GM21529 (cell line): Measurements from ENCODE around the gene EFNA3.
"Not testable (repeated sequence)": the region's sequence is repeated elsewhere in the genome, so short reads cannot be mapped to it uniquely, and the experiment has no call there.

Experiments used
- ATAC-seq: cut with Tn5 transposase; IDR thresholded peaks from one replicate; pipeline ENCODE4 v1.9.1; 2021; ENCODE audit not compliant: unreplicated experiment

EFNA3 gene

DNA sequence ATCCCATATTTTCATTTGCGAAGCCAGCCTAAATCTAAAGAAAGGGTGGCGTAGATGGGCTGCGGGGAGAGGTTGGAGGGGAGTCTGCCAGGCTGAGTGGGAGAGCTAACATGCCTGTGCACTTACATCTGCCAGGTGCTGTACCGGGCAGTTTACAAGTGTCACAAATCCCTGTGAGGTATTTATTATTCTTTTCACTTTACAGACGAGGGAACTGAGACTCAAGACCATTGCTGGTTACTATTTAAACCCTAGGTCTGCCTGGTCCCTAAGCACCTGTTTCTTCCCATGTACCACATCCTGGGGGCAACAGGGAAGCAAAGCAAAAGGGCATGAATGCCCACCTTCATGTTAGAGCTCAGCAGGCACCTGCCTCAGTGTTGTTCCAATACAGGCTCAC, 29.7 kb downstream of the EFNA3 start:
- no peak for ATAC-seq

DNA sequence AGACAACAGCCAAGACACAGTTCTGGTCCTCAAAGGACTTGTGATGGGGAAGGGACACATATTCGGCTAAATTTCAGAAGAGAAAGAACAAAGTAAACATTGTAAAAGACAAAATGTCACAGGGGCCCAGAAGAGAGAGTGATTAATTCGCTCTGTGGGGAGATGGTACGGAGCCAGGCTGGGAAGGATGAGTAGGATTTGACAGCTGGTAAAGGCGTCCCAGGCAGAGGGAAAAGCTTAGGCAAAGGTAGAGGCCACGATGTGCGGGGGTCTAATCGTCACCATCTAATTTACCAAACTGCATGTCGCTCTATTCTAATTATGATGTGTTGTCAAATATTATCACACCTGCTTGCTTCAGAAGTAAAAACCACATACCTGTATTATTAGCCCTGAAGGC, 31.7 kb downstream of the EFNA3 start:
- no peak for ATAC-seq

GRCh38 chr1:155110826-155111225, 32.2 kb downstream of the EFNA3 start:
- no peak for ATAC-seq

DNA sequence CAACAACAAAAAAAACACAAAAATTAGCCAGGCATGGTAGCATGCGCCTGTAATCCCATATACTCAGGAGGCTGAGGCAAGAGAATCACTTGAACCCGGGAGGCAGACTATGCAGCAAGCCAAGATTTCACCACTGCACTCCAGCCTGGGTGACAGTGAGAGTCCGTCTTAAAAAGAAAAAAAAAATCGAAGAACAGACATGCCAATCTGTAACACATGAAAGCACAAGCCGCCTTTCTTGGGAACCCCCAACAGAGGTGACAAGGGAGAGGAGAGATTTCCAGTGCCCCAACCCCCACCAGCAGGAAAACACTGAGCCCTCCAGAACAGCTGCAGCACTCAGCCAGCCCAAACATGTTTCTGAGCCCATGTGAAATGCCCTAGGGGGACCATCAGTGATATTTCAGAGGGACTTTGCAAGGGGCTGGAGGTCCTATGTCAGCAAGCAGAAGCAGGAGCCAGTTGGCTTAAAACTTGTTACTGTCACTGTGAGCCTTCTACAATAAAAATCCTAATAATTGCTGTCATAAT, 34.9 kb downstream of the EFNA3 start:
- ATAC-seq, result no peak

- no peak for ATAC-seq
Measured at GRCh38 chr1:155116113-155116764, 37.6 kb downstream of the EFNA3 start.

DNA sequence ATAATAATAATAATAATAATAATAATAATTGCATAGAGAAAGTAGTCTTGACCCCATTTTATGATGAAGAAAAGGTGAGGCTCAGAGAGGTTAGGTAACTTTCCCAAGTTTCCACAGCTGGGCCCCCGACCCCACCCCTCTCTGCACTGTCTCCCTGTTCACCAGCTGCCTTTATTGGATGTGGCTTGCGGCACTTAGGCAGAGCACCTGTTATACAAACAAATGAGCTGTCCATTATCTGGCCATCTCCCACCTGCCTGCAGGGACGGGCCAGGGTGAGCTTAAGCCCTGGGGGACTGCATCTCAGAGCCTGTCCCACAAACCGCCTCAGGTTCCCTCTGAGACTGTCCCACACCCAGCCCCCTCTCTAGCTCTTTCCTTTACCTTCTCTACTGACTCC, 39.0 kb downstream of the EFNA3 start:
- no peak for ATAC-seq

GRCh38 chr1:155118090-155118489, 39.5 kb downstream of the EFNA3 start:
- not testable (repeated sequence) for ATAC-seq

DNA sequence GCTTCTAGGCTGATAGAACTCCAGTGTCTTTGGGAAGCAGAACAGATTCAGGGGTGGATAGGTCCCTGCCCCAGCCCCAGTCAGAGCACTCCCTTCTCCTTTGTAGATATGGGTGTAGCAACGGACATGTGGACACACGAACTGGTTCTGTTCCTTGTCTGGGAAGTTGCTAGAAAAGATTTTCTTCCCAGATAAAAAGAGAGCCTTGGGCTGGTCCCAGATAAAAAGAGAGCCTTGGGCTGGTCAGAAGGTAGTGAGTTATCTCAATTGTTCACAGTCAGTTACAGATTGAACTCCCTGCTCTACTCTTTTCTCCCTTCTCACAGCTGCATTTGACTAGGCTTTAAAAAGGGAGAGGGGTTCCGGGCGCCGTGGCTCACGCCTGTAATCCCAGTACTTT, 41.6 kb downstream of the EFNA3 start:
- ATAC-seq, result no peak

GRCh38 chr1:155121249-155121648, 42.6 kb downstream of the EFNA3 start:
- no peak for ATAC-seq

DNA sequence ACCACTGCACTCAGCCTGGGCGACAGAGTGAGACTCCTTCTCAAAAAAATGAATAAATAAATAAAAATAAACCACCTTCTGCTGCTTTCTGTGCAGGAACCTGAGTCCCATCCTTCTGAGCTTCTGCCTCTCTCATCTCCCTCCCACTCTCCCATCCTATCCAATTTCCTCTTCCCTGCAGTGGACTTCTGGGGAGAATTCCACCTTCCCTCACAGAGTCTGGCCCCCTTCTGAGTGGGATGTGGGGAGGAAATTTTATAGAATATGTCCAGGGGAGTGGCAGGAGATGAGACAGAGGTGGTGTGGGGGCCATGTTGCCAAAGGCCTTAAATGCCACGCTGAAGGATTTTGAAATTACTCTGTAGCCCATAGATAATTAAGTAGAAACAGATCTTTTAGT, 43.7 kb downstream of the EFNA3 start:
- ATAC-seq, result no peak

GRCh38 chr1:155123801-155124200, 45.2 kb downstream of the EFNA3 start:
- no peak for ATAC-seq

DNA sequence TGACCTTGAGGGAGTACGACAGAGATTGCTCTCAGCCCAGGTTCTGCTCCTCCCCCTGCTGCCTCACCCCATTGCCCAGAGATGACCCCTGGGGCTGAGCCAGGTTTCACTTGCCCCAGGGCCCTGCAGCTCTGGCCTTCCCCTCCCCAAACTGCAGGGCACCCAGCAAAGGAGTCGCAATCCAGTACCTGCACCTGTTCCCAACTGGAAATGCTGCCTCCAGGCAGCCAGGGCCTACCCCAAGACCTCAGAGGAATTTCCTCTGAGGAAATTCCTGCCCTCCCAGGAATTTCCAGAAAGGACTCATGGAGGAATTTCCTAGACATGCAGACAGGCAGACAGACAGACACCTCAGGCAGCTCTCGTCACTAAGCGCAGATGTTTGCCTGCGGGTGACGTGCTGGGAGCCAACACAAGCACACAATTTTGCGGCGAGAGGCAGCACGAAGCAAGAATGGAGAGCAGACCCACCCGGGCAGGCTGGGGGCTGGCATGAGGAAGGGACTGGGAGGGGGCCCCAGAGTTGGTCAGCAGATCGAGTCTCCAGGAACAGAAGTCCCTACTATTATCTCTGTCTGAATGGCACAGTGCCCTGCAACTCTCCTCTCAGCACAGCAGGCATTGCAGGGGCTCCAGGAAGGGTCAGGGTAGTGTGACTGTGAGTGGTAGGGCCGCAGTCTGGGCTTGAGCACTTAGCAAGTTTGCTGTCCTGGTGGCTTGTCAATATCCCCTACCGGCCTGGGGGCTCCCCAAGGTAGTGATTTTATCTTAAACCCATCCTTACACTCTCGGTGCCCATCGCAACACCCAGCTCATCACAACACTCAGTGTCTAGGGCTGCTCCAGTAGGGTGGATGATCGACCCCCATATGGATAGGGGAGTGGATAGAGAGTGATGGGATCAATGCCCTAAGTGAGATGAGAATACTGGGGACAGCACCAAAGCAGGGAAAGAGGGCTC, 46.1 kb downstream of the EFNA3 start:
- ATAC-seq, result no peak

- ATAC-seq, result no peak
Measured at GRCh38 chr1:155125511-155125945, 46.9 kb downstream of the EFNA3 start.

- ATAC-seq, result no peak
Measured at GRCh38 chr1:155125946-155126555, 47.4 kb downstream of the EFNA3 start.

DNA sequence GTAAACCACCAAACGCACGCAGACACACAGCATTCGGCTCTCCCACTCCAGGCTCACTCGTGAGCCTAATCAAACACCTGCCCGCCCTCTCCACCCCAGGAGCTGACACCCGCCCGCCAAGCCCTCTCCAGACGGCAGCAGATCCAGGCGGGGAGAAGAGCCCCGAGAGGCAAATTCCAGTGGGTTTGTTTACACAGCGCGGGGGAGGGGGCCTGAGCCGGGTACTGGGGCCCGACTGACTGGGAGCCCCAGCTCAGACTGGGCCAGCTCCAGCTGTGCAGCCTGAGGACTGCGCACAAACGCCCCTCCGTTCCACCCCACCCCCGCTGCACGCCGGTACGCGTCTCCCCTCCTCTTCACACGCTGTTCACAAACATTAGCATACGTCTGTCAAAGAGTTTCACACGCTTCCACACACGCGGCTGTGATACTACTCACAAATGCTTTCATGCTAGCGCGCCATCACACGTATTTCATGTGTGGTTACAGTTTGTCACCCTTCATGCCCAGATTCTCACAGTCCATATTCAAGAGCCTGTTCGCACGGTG, 48.0 kb downstream of the EFNA3 start:
- ATAC-seq, result no peak

GRCh38 chr1:155127105-155127966, 48.7 kb downstream of the EFNA3 start, which contains the start of gene EFNA1:
Gene EFNA1 (plus strand): TSS chr1:155127876. CDS start chr1:155127978, 102 bp downstream.
- ATAC-seq, result no peak

DNA sequence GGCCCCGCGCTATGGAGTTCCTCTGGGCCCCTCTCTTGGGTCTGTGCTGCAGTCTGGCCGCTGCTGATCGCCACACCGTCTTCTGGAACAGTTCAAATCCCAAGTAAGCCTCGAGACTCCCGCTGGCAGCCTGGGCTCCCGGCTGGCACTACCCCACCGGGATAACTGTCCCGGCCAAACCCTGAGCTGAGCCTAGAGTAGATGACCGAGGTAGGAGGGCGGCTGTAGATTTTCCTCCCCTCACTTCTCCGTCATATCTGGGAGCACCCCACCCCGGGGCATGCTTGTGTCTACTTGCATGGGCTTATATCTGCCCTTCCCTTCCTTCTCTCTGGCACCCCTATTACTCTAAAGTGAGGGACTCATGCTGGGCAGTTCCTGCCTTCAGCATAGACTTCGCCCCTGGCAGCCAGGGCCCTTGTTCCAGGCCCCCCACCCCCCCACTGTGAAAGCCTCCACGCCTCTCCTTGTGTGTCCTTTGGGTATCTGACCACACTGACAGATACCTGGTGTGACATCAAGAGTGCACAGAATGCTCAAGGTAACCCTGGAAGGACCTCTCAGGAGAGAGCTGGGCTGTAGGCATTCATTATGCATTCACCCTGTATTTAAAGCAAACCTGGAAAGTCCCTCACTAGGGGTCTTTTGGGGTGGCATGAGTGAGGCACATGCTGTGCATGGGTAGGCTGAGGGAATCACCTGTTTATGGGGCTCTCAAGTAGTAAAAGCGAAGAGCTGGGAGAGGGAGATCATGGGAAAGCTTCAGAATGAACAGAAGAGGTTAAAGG, 49.5 kb downstream of the EFNA3 start:
- no peak for ATAC-seq

GRCh38 chr1:155128755-155129473, 50.3 kb downstream of the EFNA3 start:
- no peak for ATAC-seq
